MM.1S (cell line): ENCODE measurements around the gene NSUN4.

Source experiments
- EZH2 ChIP-seq: fragments of 300-600 bp; sonication (generic); optimal IDR thresholded peaks from 2 replicates; pipeline ENCODE3; 2017; ENCODE audit warnings: low read depth, mild to moderate bottlenecking, antibody characterized with exemption, low read length, mixed read lengths
- EZH2phosphoT487 ChIP-seq: fragments of 300-600 bp; sonication (generic); IDR thresholded peaks from 2 replicates; pipeline ENCODE4 v1.6.1; 2018; ENCODE audit warnings: antibody characterized with exemption, low read length
- TF ChIP-seq, protein P1 (sequence below): fragments of 300-600 bp; sonication (generic); IDR thresholded peaks from 2 replicates; pipeline ENCODE4 v1.5.1; 2016; ENCODE audit warnings: antibody characterized with exemption, low read length, mixed read lengths

DNA sequence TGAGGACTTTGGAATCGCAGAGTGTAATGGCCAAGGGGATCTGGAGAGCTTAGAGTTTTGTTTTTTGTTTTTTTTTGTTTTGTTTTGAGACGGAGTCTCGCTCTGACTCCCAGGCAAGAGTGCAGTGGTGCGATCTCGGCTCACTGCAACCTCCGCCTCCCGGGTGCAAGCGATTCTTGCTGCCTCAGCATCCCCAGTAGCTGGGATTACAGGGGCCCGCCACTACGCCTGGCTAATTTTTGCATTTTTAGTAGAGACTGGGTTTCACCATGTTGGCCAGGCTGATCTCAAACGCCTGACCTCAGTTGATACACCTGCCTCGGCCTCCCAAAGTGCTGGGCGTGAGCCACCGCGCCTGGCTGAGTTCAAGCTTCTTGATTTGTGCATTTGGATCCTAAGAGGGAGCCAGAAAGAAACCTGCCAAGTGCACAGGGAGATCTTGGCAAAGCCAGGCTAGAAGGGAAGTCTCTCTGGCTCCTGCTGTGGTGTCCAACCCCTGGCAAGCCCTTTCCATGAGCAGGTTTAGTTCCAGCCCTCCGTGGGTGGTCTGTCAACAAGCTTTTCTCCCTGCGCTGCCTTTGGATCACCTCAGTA lies 54.4 kb downstream of the NSUN4 start:
- TF ChIP-seq, protein P1, sequence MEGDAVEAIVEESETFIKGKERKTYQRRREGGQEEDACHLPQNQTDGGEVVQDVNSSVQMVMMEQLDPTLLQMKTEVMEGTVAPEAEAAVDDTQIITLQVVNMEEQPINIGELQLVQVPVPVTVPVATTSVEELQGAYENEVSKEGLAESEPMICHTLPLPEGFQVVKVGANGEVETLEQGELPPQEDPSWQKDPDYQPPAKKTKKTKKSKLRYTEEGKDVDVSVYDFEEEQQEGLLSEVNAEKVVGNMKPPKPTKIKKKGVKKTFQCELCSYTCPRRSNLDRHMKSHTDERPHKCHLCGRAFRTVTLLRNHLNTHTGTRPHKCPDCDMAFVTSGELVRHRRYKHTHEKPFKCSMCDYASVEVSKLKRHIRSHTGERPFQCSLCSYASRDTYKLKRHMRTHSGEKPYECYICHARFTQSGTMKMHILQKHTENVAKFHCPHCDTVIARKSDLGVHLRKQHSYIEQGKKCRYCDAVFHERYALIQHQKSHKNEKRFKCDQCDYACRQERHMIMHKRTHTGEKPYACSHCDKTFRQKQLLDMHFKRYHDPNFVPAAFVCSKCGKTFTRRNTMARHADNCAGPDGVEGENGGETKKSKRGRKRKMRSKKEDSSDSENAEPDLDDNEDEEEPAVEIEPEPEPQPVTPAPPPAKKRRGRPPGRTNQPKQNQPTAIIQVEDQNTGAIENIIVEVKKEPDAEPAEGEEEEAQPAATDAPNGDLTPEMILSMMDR: no peak
- TF ChIP-seq EZH2phosphoT487 (no peak), EZH2 (no peak)
